Stimulated activated CD8-positive, alpha-beta memory T cell treated with anti-CD3 and anti-CD28 coated beads, Interleukin-15, amount 100 ng/mL, for 4 hours (primary cell): Measurements from ENCODE around the gene OCSTAMP.

Experiments
- DNase-seq, 2 donors: peaks; one replicate each; pipeline ENCODE4 v3.0.0-alpha.2; 2020; ENCODE audit warnings: low read depth in 2 of 2

Gene OCSTAMP

GRCh38 chr20:46550461-46550860, at the start of gene OCSTAMP:
OCSTAMP (minus strand) TSS chr20:46550654; CDS start chr20:46550560, 94 bp downstream.
- no peak for DNase-seq

GRCh38 chr20:46599227-46599987, 49.0 kb upstream of the OCSTAMP start:
- no peak for DNase-seq

- no peak for DNase-seq
Measured at GRCh38 chr20:46595933-46596332, 45.5 kb upstream of the OCSTAMP start.

GRCh38 chr20:46594725-46595124, 44.3 kb upstream of the OCSTAMP start:
- no peak for DNase-seq

- no peak for DNase-seq
Measured at GRCh38 chr20:46592580-46593362, 42.3 kb upstream of the OCSTAMP start.

DNA sequence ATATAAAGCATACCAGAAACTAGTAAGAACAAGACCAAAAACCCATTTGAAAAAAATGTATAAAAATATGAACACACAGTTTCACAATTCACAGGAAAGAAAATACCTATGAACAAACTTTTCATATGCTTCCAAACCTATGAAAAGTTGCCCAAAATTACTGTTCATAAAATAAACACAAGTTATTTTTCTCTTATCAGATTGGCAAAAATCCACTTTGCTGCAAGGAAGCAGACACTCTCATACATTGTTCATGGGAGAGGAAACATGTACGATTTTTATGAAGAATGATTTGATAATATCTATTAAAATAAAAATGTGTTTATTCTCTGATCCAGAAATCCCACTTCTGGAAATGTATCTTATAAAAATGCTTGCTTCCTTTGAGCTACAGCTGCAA, 40.0 kb upstream of the OCSTAMP start:
- DNase-seq = no peak

GRCh38 chr20:46588532-46589511, 38.4 kb upstream of the OCSTAMP start:
- DNase-seq = no peak

GRCh38 chr20:46587986-46588385, 37.5 kb upstream of the OCSTAMP start:
- no peak for DNase-seq

DNA sequence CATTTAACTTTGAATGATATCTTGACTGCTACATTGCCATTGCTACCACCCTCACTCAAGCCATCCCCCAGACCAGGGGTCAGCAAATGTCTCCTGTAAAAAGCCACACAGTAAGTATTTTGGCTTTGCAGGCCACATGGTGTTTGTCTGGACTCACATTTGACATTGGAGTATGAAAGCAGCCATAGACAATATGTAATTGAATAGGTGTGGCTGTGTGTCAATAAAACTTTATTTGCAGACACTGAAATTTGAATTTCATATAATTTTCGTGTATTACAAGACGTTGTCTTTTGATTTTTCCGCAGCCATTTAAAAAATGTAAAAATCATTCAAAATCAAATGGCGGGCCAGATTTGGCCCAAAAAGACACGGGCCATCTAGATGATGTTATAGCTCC, 36.3 kb upstream of the OCSTAMP start:
- no peak for DNase-seq

DNA sequence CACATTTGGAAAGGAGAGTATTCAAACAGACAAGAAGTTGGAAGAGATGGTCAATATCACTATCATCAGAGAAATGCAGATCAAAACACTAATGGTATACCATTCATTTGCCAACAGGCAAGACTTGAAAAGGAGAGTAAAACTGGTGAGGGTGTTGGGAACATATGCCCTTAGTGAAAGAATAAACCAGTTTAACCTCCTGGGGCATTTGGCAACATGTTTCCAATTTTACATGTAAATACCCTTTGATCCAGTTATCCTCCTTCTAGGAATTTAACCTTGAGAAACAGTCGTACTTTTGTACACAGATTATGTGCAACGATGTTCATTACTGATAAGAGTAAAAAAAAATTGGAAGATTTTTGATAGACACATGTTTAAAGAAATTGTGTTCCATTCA, 34.1 kb upstream of the OCSTAMP start:
- DNase-seq = no peak

GRCh38 chr20:46583411-46584214, 33.2 kb upstream of the OCSTAMP start:
- DNase-seq = no peak

- DNase-seq = no peak
Measured at GRCh38 chr20:46582648-46583047, 32.2 kb upstream of the OCSTAMP start.

- DNase-seq = no peak
Measured at GRCh38 chr20:46581391-46581790, 30.9 kb upstream of the OCSTAMP start.

DNA sequence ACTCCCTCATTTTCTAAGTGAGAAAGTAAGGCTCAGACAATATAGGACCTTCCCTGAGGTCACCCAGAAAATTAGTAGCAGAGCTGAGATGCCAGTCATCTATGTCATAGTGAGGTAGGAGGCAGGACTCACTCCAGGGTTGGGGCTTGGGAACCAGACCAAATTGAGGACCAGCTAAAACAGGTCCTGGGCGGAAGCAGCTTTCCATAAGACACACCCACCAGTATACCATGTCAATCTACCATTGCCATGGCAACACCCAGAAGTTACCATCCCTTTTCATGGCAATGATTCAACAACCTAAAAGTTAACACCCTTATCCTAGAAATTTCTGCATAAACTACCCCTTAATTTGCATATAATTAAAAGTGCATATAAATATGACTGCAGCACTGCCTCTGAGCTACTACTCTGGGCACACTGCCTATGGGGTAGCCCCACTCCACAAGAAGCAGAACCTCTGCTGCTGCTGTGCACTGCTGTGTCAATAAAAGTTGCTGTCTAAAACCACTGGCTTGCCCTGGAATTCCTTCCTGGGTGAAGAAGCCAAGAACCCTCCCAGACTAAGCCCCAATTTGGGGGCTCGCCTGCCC, 30.3 kb upstream of the OCSTAMP start:
- no peak for DNase-seq

DNA sequence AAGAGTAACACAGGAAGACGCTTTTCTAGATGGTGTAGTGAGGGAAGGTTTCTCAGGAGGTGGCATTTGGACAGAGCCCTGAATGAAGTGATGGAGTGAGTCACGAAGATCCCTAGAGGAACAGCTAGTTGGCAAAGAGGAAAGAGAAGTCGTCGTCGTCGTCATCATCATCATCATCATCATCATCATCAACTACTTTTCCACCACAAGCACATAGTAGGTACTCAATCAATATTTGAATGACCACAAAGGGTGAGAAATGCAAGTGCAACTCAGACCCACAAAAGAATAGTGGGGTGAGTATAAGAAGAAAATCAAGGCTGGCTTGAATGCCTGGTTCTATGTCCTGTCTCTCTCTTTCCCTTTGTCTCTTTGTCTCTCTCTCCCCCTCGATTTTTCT, 28.3 kb upstream of the OCSTAMP start:
- no peak for DNase-seq

DNA sequence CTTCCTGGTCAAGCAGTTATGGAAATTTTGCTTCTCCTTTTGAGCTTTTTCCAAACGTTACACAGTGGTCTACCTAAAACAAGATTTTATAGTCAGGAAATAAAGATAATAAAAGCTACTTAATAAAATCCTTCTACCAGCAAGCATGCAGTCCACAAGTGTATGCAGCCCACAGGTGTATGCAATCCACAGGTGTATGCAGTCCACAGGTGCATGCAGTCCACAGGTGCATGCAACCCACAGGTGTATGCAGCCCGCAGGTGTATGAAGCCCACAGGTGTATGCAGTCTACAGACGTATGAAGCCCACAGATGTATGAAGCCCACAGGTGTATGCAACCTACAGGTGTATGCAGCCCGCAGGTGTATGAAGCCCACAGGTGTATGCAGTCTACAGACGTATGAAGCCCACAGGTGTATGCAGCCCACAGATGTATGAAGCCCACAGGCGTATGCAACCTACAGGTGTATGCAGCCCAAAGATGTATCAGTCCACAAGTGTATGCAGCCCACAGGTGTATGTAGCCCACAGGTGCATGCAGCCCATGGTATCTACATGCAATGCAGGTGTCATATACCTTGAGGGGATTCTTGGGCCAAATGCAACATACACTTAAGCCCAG, 26.4 kb upstream of the OCSTAMP start:
- DNase-seq = no peak

- DNase-seq = no peak
Measured at GRCh38 chr20:46575937-46576461, 25.5 kb upstream of the OCSTAMP start.

DNA sequence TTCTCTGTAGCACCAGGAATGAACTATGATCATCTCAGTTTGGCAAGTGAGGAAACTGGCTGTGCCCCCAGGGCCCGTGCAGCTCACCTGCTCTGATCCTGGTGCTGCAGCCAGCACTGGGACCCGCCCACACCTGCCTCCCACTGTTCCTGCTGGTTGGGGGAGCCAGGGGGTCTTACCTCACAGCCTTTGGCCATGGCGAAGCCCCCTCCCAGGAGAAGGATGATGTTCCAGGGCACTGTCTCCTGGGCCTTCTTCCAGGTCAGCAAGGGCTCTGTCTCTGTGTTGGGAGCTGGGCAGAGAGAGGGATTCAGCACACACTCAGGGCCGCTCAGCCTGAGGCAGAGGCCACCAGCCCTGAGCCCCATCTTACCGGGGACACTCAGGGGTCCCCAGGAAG, 24.9 kb upstream of the OCSTAMP start:
- DNase-seq = no peak

GRCh38 chr20:46573788-46574584, 23.5 kb upstream of the OCSTAMP start:
- DNase-seq = no peak
